NCI-H146 treated with DMSO at 0.1 percent for 48 hours (cell line): ENCODE results near the gene CDC45.
"Not testable (repeated sequence)": the region's sequence is repeated elsewhere in the genome, so short reads cannot be mapped to it uniquely, and the experiment has no call there.

Source experiments
- DNase-seq: peaks from one replicate; lab custom pipeline; 2025; ENCODE audit not compliant: unreplicated experiment; lab: John Stamatoyannopoulos, UW

Gene CDC45

DNA sequence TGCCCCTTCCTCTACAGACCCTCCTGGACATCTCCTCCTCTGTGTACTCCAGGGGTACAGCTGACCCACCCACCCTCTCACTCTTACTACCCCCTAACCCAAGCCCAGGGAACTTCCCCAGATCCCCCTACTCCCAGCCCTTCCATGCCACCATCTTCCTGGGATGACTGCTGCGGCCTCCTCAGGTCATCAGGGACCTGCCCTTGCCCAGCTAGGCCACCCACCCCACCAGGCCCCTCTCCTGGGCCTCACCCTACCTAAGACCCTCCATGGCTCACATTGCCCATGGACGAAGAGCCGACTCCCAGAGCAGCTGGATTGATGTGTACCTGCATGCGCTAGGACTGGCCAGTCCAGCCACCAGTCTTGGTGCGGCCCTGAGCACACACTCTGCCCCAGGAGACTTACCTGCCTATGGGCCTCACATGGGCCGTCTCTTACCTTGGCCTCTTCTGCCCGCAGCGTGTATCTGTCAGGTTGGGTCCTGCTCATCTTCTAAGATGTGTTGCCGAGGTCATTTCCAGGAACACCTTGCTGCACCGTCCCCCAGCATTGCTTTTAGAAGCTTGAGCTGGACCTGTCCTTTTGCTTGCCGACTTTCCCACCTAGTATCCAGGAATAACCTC lies 46.5 kb downstream of the CDC45 start:
- no peak for DNase-seq

DNA sequence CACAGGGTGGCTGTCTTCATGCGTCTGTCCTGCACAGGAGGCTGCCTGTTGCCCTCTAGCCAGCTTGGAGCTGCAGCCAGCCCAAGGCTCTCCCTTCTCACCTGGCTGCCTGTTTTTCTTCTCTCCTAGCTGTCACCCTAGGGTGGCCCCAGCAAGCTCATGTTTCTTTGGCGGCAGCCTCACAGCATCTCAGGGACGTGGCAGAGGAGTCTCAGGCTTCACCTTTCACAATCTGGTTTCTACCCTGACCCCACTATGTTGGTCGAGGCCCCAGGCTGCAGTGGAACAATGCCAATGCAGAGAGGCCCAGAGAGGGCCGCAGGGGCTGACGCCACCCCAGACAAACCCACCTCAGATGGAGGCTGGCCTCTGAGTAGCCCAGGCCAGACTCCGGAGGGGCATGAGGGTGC lies 47.0 kb downstream of the CDC45 start:
- no peak for DNase-seq

DNA sequence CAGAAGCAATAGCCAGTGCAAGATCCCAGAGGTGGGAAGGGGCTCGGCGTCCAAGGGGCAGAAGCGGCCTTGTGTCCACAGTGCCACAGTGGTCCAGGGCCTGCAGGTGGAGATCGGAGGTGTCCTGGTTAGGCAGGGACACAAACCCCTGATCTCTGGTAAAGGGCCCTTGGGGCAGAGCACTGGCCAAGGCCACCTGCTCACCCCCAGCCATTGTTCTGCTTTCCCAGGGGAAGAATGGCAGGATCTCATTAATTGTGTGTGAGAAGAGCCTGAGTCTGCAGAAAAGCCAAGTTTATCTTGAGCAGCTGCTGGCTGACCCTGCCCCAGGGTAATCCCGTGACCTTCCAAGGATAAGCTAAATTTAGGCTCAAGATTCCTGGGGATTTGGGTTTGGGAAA lies 47.6 kb downstream of the CDC45 start:
- peak; percentile 26 for DNase-seq

DNA sequence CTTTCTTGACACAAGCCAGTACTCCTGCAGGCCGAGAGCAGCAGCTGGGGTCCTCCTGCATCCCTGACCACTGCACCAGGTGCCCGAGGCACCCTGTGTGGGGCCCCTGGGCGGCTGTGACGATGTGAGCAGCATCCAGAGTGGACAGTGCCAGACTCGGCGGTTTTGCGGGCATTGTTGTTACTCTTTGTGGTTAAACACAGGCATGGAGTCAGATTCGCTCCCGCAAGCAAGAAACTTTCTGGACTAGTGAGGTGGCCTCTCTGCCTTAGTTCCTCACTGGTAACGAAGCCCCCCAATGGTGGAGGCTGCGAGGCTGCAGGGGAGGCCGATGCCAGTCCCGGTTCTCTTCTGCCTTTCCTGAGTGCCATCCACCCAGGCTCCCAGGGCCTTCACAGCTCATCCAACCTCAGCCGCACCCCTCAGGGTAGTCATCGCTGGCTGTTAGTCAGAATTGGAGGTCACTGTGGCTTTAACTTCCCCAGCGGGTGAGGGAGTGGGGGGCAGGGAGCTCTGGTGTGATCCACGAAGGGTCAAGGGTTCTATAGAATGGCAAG lies 48.2 kb downstream of the CDC45 start:
- no peak for DNase-seq

DNA sequence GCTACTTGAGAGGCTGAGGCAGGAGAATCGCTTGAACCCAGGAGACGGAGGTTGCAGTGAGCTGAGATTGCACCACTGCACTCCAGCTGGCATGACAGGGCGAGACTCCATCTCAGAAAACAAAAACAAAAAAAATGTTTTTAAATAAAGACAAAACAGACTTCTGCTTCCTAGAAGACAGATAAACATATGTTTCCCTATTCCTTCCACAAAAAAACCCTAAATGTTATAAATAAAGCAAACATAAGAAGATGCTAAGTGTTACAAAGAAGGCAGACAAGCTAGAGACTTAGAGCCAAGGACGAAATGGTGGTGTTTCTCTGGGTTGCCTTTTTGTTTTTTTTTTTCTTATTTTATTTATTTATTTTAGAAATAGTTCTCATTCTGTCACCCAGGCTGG lies 50.1 kb downstream of the CDC45 start:
- no peak for DNase-seq

DNA sequence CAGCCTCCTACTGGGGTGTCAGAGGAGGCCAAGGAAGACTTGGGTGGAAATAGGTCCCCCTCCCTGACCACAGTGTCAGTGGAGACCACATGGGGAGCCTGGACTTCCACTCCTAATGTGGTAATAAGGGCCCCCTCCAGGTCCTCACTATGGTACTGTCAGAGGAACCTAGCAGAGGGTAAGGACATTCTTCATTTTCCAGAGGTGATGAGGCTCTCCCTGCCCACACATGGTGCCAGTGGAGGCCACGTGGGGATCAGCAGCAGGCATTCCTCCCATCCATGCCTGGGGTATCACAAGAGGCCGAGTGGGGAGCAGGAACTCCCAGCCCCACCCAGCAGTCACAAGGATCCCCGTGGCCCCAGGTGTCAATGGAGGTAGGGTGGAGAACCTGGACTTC lies 51.0 kb downstream of the CDC45 start:
- DNase-seq = no peak

DNA sequence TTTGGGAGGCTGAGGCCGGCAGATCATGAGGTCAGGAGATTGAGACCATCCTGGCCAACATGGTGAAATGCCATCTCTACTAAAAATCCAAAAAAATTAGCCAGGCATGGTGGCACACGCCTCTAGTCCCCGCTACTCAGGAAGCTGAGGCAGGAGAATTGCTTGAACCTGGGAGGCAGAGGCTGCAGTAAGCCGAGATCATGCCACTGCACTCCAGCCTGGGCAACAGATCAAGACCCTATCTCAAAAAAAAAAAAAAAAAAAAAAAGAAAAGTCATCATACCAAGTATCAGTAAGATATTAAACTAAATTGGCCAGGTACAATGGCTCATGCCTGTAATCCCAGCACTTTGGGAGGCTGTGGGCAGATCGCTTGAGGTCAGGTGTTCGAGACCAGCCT lies 51.6 kb downstream of the CDC45 start:
- not testable (repeated sequence) for DNase-seq

DNA sequence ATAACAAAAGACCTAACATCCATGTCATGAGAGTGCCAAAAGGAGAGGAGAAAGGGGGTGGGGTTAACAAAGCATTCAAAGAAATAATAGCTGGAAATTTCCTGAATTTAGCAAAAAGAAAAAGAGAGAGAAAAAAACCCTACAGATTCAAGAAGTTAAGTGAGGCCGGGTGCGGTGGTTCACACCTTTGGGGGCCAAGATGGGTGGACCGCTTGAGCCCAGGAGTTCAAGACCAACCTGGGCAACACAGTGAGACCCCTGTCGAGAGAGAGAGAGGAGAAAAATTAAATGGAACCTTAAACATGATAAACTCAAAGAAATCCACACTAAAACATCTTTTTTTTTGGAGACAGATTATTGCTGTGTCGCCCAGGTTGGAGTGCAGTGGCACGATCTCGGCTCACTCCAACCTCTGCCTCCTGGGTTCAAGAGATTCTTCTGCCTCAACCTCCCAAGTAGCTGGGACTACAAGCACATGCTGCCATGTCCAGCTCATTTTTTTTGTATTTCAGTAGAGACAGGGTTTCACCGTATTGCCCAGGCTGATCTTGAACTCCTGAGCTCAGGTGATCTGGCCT lies 53.4 kb downstream of the CDC45 start:
- DNase-seq = no peak

DNA sequence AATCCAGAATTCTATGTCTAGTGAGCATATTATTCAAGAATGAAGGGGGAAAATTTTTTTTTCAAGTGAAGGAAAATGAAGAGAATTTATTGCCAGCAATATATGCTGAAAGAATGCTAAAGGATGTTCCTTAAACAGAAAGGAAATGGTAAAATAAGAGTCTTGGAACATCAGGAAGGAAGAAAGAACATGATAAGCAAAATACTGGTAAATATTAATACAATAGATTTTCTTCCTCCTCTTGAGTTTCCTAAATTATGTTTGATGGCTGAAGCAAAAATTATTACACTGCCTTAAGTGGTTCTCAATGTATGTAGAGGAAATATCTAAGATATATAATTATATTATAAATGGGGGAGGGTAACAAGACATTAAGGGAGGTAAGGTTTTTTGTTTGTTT lies 54.1 kb downstream of the CDC45 start:
- DNase-seq = no peak

DNA sequence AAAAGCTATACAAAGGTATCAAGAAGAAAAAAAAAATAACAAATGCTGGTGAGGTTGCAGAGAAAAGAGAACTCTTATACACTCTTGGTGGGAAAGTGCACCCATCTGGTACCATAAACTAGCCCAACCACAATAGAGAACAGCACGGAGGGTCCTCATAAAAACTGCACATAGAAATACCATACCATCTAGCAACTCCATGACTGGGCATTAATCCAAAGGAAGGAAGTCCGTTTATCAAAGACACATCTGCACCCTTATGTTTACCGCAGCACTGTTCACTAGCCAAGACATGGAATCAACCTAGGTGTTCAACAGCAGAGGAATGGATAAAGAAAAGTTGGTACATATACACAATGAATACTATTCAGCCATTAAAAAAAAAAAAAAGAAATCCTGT lies 55.3 kb downstream of the CDC45 start:
- no peak for DNase-seq

DNA sequence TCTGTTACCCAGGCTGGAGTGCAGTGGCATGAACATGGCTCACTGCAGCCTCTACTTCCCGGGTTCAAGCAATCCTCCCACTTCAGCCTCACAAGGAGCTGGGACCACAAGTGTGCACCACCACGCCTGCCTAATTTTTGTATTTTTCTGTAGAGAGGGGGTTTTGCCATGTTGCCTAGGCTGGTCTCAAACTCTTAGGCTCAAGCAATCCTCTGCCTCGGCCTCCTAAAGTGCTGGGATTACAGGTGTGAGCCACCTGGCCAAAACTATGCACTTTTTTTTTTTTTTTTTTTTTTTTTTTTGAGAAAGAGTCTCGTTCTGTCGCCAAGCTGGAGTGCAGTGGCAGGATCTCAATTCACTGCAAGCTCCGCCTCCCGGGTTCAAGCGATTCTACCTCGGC lies 56.8 kb downstream of the CDC45 start:
- no peak for DNase-seq

DNA sequence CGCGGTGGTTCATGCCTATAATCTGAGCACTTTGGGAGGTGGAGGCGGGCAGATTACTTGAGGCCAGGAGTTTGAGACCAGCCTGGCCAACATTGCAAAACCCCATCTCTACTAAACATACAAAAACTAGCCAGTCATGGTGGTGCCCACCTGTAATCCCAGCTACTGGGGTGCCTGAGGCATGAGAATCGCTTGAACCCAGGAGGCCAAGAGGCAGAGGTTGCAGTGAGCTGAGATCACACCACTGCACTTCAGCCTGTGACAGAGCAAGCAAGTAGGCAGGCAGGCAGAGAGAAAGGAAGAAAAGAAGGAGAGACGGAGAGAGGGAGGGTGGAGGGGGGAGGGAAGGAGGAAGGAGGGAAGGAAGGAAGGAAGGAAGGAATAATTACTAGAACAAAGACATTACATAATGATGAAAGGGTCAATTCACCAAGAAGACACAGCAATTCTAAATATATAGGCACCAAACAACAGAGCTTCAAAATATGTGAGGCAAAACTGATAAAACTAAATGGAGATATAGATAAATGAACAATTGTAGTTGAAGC lies 58.3 kb downstream of the CDC45 start:
- no peak for DNase-seq

DNA sequence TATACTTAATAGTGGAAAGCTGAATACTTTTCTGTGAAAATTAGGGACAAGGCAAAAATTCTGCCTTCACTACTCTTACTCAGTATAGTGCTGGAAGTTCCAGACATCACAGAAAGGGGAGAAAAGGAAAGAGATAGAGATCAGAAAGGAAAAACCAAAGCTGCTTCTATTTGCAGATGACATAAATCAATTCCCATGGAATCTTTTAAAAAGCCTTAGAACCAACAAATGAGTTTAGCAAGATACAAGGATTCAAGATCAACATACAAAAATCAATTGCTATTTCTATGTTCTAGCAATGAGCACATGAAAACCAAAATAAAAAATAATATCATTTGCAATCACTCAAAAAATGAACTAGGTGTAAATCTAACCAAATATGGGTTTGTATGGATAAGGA lies 60.7 kb downstream of the CDC45 start:
- no peak for DNase-seq

DNA sequence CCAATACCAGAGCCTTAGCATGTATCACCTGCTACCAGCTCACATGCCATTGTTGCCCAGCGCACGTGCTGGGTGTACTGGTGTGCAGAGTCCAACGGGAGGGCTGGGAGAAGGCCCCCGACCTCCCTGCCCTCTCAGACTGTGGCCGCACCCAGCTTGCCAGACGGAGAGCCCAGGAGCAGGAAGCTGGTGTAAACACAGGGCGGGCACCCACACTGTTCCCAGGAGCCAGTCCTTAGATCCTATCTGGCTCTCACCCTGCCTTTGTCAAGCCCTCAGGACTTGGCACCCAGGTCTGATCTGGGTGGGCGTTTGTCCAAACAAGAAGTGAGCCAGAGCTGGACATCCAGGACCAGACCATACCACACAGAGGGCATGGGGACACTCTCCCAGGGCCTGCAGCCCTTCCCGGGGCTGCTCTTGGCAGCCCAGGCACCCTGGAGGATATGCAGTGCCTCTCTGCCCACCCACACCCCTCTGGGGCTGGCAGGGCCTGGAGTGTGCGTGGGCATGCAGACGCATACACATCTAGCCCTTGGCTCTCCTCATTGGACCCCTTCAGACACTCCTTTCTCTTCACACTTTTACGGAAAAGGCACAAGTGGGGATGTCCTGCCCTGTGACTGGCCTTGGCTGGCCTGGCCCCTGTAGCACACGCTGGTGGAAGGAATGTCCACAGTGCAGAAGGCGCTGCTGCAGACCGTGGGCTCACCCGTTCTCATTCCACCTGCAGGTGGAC lies 64.4 kb downstream of the CDC45 start:
- no peak for DNase-seq

DNA sequence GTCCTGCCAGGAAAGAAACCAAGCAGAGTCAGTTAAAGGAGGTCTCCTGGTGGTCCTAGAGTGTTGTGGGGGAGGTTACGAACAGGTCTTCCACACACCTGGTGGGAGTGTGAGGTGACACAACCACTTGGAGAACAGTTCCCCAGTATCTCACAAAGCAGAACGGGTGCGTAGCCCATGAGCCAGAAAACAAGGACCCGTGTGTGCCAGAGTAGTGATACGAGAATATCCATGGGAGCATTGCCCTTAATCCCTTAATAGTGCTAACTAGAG lies 66.2 kb downstream of the CDC45 start:
- no peak for DNase-seq

DNA sequence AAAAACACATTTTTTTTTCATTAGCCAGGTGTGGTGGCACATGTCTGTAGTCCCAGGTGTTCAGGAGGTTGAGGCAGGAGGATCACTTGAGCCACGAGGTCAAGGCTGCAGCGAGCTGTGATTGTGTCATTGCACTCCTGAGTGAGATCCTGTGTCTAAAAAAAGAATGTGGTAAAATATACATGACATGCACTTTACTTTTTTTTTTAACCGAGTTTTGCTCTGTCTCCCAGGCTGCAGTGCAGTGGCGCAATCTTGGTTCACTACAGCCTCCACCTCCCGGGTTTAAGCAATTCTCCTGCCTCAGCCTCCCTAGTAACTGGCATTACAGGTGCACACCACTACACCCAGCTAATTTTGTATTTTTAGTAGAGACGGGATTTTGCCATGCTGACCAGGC lies 67.0 kb downstream of the CDC45 start:
- DNase-seq = no peak

DNA sequence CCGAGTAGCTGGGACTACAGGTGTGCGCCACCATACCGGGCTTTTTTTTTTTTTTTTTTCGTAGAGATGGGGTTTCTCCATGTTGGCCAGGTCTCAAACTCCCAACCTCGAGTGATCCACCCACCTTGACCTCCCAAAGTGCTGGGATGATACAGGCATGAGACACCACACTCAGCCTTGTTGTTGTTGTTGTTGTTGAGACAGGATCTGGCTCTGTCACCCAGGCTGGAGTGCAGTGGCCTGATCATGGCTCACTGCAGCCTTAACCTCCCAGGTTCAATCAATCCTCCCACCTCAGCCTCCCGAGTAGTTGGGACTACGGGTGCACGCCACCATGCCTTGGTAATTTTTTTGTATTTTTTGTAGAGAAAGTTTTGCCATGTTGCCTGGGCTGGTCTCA lies 67.9 kb downstream of the CDC45 start:
- DNase-seq = no peak

DNA sequence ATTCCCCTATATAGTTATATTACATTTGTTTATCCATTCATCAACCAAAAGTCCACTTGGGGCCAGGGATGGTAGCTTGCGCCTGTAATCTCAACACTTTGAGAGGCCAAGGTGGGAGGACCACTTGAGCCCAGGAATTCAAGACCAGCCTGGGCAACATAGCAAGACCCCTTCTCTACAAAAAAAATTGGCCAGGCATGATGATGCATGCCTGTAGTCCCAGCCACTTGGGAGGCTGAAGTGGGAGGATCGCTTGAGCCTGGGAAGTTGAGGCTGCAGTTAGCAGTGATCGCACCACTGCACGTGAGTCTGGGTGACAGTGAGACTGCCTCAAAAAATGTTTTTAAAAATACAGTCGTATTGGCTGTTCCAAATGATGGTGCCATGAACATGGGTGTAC lies 68.7 kb downstream of the CDC45 start:
- not testable (repeated sequence) for DNase-seq

DNA sequence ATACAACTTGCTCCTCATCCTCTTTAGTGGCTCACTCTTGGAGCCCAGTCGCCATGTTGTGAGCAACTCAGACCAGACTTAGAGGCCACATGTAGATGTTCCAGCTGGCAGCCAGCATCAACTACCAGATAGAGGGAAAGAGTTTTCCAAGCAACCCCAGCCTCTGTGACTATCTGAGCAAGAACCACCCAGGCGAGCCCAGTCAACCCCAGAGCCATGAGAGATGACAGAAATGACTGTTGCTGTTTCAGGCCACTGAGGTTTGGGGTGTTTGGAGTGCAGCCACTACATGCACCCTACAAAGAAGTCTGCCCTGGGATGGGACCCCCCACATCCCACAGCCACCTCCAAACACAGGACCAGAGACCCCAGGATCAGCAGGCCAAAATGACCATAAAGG lies 69.2 kb downstream of the CDC45 start:
- no peak for DNase-seq

DNA sequence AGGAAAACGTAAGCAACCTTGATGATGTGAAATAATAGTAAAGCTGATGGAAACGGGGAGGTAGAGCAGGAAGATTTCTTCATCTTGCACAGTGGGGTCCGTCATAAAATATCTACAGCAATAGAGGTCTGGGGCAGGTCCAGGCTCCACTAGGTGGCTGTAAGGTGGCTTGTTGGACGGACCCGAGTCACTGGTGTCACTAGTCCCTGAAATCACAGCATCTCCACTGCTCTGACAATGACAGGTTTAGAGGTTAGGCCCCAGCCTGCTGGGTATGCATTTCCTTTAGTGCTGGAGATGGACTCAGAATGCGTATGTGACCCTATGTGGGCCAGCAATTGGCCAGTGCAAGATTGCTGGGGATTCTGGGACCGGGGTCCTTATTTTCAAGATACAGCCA lies 69.7 kb downstream of the CDC45 start:
- DNase-seq = no peak

DNA sequence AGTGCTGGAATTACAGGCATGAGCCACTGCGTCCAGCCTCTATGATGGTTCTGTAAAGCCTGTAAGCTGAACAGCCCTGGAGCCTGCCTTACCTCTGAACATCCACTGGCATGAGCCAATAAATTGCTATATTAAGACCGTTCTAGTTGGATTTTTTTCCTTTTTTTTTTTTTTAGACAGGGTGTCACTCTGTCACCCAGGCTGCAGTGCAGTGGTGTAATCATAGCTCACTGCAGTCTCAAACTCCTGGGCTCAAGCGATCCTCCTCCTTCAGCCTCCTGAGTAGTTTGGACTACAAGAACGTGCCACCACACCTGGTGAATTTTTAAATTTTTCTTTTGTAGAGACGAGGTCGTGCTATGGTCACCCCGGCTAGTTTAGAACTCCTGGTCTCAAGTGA lies 70.7 kb downstream of the CDC45 start:
- no peak for DNase-seq

DNA sequence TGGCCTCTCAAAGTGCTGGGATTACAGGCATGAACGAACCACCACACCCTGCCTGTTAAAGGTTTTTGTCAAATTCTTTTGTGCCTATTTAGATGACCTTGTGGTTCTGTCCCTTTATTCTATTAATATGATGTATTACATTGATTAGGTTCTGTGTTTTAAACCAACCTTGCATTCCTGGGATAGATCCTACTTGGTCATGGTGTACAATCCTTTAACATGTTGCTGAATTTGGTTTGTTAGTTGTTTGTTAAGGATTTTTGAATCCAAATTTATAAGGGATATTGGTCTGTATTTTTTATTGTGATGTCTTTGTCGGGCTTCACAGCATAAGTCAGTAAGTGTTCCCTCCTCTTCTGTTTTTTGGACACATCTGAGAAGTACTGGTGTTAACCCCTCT lies 73.5 kb downstream of the CDC45 start:
- no peak for DNase-seq
